ENCODE results near the gene RTN4RL1.

DNA sequence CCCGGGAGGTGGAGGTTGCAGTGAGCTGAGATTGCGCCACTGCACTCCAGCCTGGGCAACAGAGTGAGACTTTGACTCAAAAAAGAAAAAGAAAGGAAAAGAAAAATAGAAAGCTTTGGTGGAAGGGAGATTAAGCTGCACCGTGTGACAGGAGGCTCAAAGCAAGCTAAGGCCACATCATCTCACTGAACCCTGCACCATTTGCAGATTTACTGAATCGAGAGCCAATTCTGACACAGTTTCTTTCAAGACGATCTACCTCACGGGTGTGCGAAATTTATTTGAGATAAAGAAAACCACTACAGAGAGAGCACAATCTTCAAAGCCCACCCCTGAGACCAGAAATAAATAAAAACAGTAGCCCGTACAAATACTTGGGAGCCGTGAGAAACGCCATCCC, 49.6 kb downstream of the RTN4RL1 start:
- TF ChIP-seq, protein P1, sequence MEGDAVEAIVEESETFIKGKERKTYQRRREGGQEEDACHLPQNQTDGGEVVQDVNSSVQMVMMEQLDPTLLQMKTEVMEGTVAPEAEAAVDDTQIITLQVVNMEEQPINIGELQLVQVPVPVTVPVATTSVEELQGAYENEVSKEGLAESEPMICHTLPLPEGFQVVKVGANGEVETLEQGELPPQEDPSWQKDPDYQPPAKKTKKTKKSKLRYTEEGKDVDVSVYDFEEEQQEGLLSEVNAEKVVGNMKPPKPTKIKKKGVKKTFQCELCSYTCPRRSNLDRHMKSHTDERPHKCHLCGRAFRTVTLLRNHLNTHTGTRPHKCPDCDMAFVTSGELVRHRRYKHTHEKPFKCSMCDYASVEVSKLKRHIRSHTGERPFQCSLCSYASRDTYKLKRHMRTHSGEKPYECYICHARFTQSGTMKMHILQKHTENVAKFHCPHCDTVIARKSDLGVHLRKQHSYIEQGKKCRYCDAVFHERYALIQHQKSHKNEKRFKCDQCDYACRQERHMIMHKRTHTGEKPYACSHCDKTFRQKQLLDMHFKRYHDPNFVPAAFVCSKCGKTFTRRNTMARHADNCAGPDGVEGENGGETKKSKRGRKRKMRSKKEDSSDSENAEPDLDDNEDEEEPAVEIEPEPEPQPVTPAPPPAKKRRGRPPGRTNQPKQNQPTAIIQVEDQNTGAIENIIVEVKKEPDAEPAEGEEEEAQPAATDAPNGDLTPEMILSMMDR (IDR thresholded peaks at IDR 0.05) = no peak
- TF ChIP-seq POLR2A (IDR thresholded peaks at IDR 0.05) (no peak), EP300 (IDR thresholded peaks at IDR 0.05) (no peak)
